Measurements from ENCODE around the gene MATCAP1.

GRCh38 chr16:67227567-67227921, 43.8 kb upstream of the MATCAP1 start:
- TF ChIP-seq, protein P1, sequence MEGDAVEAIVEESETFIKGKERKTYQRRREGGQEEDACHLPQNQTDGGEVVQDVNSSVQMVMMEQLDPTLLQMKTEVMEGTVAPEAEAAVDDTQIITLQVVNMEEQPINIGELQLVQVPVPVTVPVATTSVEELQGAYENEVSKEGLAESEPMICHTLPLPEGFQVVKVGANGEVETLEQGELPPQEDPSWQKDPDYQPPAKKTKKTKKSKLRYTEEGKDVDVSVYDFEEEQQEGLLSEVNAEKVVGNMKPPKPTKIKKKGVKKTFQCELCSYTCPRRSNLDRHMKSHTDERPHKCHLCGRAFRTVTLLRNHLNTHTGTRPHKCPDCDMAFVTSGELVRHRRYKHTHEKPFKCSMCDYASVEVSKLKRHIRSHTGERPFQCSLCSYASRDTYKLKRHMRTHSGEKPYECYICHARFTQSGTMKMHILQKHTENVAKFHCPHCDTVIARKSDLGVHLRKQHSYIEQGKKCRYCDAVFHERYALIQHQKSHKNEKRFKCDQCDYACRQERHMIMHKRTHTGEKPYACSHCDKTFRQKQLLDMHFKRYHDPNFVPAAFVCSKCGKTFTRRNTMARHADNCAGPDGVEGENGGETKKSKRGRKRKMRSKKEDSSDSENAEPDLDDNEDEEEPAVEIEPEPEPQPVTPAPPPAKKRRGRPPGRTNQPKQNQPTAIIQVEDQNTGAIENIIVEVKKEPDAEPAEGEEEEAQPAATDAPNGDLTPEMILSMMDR (IDR thresholded peaks at IDR 0.05; ENCODE audit: low read depth, low read length): no peak
- no peak for TF ChIP-seq POLR2A (IDR thresholded peaks at IDR 0.05; ENCODE audit: extremely low read depth, insufficient read length)
- TF ChIP-seq MAX (IDR thresholded peaks at IDR 0.05; ENCODE audit: low read depth, low read length): no peak
- no peak for TF ChIP-seq MYC (IDR thresholded peaks at IDR 0.05; ENCODE audit: low read depth, low read length)

Measured in NB4 (cell line).